HK-2 (cell line): ENCODE measurements around the gene ASGR1.
"Not testable (repeated sequence)": the region's sequence is repeated elsewhere in the genome, so short reads cannot be mapped to it uniquely, and the experiment has no call there.

Experiments
- DNase-seq: peaks from one replicate; pipeline ENCODE4 v3.0.0-alpha.2; 2018; ENCODE audit not compliant: unreplicated experiment

ASGR1 gene

DNA sequence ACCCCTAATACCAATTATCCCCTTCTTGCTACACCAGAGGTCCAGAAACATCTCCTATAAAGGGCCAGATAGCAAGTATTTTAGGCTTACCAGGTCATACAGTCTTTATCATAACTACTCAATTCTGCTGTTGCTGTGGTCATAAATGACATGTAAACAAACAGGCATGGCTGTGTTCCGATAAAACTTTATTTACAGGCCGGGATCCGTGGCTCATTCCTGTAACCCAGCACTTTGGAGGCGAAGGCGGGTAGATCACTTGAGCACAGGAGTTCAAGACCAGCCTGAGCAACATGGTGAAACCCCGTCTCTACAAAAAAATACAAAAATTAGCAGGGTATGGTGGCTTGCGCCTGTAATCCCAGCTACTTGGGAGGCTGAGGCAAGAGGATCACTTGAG lies 12.3 kb downstream of the ASGR1 start:
- no peak for DNase-seq

- not testable (repeated sequence) for DNase-seq
These were observed 19.6 kb downstream of the ASGR1 start for GRCh38 chr17:7159571-7159970.

DNA sequence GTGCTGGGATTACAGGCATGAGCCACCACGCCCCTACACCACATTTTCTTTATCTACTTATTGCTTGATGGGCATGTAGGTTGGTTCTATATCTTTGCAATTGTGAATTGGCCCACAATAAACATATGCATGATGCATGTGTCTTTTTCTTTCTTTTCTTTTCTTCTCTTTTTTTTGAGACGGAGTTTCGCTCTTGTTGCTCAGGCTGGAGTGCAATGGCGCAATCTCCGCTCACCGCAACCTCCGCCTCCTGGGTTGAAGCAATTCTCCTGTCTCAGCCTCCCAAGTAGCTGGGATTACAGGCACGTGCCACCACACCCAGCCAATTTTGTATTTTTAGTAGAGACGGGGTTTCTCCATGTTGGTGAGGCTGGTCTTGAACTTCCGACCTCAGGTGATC lies 20.7 kb downstream of the ASGR1 start:
- not testable (repeated sequence) for DNase-seq

- DNase-seq, result no peak
These were observed 22.7 kb downstream of the ASGR1 start for GRCh38 chr17:7156342-7156940.

- no peak for DNase-seq
These were observed 31.4 kb downstream of the ASGR1 start for GRCh38 chr17:7147772-7148171.

- DNase-seq, result no peak
These were observed 33.1 kb downstream of the ASGR1 start for GRCh38 chr17:7146115-7146514.

GRCh38 chr17:7144213-7144612 lies 35.0 kb downstream of the ASGR1 start:
- no peak for DNase-seq

DNA sequence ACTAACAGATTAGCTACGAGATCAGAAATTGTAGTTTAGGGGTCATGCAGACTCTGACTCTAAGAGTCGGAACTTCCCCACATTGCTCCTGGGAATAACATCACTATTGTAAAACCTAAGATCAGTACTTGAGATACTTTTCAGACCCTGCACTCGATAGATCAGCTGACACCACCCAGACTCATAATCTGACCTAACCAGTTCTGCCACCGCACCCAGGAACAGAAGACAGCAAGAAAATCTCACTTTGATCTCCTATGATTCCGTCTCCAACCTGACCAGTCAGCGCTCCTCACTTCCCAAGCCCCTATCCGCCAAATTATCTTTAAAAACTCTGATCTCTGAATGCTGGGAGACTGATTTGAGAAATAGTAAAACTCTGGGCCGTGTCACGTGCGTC lies 37.3 kb downstream of the ASGR1 start:
- no peak for DNase-seq

DNA sequence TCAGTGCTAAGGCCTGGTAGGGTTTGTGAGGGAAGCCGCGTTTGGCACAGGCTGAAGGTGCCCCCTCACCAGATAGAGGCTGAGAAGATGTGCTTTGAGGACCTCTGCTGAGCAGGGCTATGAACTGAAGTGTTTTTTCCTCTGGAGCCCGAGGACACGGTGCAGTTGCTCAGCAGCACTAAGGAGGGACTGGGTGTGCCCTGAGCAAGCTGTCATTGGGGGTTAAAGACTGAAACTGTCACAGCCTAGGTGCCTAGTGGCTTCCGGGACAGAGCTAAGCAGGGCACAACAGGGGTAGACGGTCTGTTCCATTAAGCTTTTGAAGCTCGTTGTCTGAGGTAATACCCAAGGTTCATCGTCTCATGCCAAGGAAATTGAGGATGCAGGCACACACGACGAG lies 39.8 kb downstream of the ASGR1 start:
- DNase-seq, result no peak

- no peak for DNase-seq
These were observed 40.3 kb downstream of the ASGR1 start for GRCh38 chr17:7138800-7139381.

DNA sequence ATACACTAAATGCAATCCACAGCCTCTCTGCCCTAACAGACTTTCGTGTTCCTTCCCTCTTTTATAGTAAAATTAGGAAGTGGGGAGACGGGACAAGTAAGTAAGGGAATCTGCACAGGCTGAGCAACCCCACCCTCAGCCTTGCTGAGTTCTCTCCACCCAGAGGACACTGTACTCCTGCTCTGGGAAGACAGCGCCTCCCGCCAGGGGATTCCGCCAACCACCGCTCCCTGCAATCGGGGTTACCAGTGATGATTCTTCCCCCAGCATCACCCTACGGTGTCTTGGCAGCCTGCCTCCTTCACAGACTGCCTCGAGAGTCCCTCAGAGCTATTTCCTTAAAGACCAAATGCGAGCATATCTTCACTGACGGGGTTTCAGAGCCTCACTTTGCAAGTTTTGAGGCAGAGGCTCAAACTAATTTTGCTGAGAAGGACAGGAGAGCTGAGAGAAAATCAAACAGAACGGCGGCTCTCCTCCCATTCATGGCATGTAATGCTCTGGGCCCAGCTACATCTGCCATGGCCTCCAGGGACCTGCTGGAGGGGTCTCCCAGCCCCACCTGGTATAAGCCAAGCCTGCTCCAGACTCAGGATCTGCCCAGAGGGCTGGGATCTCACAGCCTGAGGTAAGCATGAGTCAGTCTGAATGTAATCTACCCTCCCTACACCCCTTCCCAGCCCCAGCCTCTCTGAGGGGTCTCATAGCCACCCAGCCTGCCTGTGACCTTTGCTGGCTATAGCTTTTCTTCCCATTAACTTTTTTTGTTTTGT lies 41.8 kb downstream of the ASGR1 start:
- DNase-seq, result no peak

- DNase-seq, result peak; percentile 56
These were observed 42.8 kb downstream of the ASGR1 start for GRCh38 chr17:7136266-7136877.

- no peak for DNase-seq
These were observed 45.3 kb downstream of the ASGR1 start for GRCh38 chr17:7133916-7134315.

- no peak for DNase-seq
These were observed 45.7 kb downstream of the ASGR1 start for GRCh38 chr17:7133424-7133823.

- no peak for DNase-seq
These were observed 46.6 kb downstream of the ASGR1 start for GRCh38 chr17:7132511-7133094.

- no peak for DNase-seq
These were observed 47.8 kb downstream of the ASGR1 start for GRCh38 chr17:7131423-7131791.

- DNase-seq, result no peak
These were observed 48.3 kb downstream of the ASGR1 start for GRCh38 chr17:7130621-7131422.

GRCh38 chr17:7129311-7129710 lies 49.9 kb downstream of the ASGR1 start:
- DNase-seq, result no peak

GRCh38 chr17:7128160-7128559 lies 51.0 kb downstream of the ASGR1 start:
- DNase-seq, result no peak

DNA sequence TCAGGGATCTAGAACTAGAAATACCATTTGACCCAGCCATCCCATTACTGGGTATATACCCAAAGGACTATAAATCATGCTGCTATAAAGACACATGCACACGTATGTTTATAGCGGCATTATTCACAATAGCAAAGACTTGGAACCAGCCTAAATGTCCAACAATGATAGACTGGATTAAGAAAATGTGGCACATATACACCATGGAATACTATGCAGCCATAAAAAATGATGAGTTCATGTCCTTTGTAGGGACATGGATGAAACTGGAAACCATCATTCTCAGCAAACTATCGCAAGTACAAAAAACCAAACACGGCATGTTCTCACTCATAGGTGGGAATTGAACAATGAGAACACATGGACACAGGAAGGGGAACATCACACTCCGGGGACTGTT lies 51.7 kb downstream of the ASGR1 start:
- DNase-seq, result not testable (repeated sequence)

- not testable (repeated sequence) for DNase-seq
These were observed 52.8 kb downstream of the ASGR1 start for GRCh38 chr17:7126386-7126785.

GRCh38 chr17:7124923-7125322 lies 54.2 kb downstream of the ASGR1 start:
- no peak for DNase-seq
